ENCODE data around the gene RILP.
"Not testable (repeated sequence)": the region's sequence is repeated elsewhere in the genome, so short reads cannot be mapped to it uniquely, and the experiment has no call there.

Gene RILP

GRCh38 chr17:1658100-1658499 is 8.4 kb upstream of the RILP start:
- no peak overlapping the region for H3K4me3 ChIP-seq (ENCODE audit: low read length)
- TF ChIP-seq ZNF274 (IDR thresholded peaks at IDR 0.05; ENCODE audit: low read depth, low read length): no peak

- H3K4me3 ChIP-seq (ENCODE audit: low read length): no peak overlapping the region
Observed at GRCh38 chr17:1653735-1654134, 4.1 kb upstream of the RILP start.

GRCh38 chr17:1652794-1653193 is 3.1 kb upstream of the RILP start:
- H3K4me3 ChIP-seq (ENCODE audit: low read length): not testable (repeated sequence)

More at GRCh38 chr17:1653735-1654134, 4.1 kb upstream of the RILP start:
- no peak for TF ChIP-seq ZNF274 (IDR thresholded peaks at IDR 0.05; ENCODE audit: low read depth, low read length)

- TF ChIP-seq ZNF274 (IDR thresholded peaks at IDR 0.05; ENCODE audit: low read depth, low read length): no peak
- no peak overlapping the region for H3K4me3 ChIP-seq (ENCODE audit: low read length)
Observed at GRCh38 chr17:1651559-1651844, 1.8 kb upstream of the RILP start.

GRCh38 chr17:1650731-1651558 is 1.3 kb upstream of the RILP start:
- no peak overlapping the region for H3K4me3 ChIP-seq (ENCODE audit: low read length)
- TF ChIP-seq ZNF274 (IDR thresholded peaks at IDR 0.05; ENCODE audit: low read depth, low read length): no peak

GRCh38 chr17:1648963-1649843 is 463 bp downstream of the RILP start:
- TF ChIP-seq ZNF274 (IDR thresholded peaks at IDR 0.05; ENCODE audit: low read depth, low read length): no peak
- peak overlapping the region; percentile 55; the same call in 1 of the 2 replicates for H3K4me3 ChIP-seq (ENCODE audit: low read length)

- H3K4me3 ChIP-seq (ENCODE audit: low read length): peak overlapping the region; percentile 23; the same call in 1 of the 2 replicates
- no peak for TF ChIP-seq ZNF274 (IDR thresholded peaks at IDR 0.05; ENCODE audit: low read depth, low read length)
Observed at GRCh38 chr17:1648173-1648962, 1.3 kb downstream of the RILP start.

- H3K4me3 ChIP-seq (ENCODE audit: low read length): no peak overlapping the region
- TF ChIP-seq ZNF274 (IDR thresholded peaks at IDR 0.05; ENCODE audit: low read depth, low read length): no peak
Observed at GRCh38 chr17:1647802-1648171, 1.9 kb downstream of the RILP start.

- H3K4me3 ChIP-seq (ENCODE audit: low read length): peak overlapping the region; percentile 52; the same call in 1 of the 2 replicates
- TF ChIP-seq ZNF274 (IDR thresholded peaks at IDR 0.05; ENCODE audit: low read depth, low read length): no peak
Observed at GRCh38 chr17:1646199-1646875, 3.3 kb downstream of the RILP start.

GRCh38 chr17:1645207-1646171 is 4.2 kb downstream of the RILP start, which contains the start of gene SCARF1:
Gene SCARF1 (minus strand): TSS chr17:1645732. CDS start chr17:1645697, 35 bp downstream.
- no peak for TF ChIP-seq ZNF274 (IDR thresholded peaks at IDR 0.05; ENCODE audit: low read depth, low read length)
- H3K4me3 ChIP-seq (ENCODE audit: low read length): peak within 1 kb of the TSS; percentile 52; the same call in 1 of the 2 replicates

- TF ChIP-seq ZNF274 (IDR thresholded peaks at IDR 0.05; ENCODE audit: low read depth, low read length): no peak
- H3K4me3 ChIP-seq (ENCODE audit: low read length): peak overlapping the region; percentile 52; the same call in 1 of the 2 replicates
Observed at GRCh38 chr17:1644493-1645206, 5.0 kb downstream of the RILP start.

- no peak for TF ChIP-seq ZNF274 (IDR thresholded peaks at IDR 0.05; ENCODE audit: low read depth, low read length)
- peak overlapping the region; percentile 52; the same call in 1 of the 2 replicates for H3K4me3 ChIP-seq (ENCODE audit: low read length)
Observed at GRCh38 chr17:1643999-1644492, 5.6 kb downstream of the RILP start.
